ENCODE data around the gene GARIN3. TPM values are rescaled to one million over a fixed set of nuclear protein-coding genes. Genes with fewer than 3 reads are reported as not detected.

Gene GARIN3
- not detected in 2 replicates for total RNA-seq

DNA sequence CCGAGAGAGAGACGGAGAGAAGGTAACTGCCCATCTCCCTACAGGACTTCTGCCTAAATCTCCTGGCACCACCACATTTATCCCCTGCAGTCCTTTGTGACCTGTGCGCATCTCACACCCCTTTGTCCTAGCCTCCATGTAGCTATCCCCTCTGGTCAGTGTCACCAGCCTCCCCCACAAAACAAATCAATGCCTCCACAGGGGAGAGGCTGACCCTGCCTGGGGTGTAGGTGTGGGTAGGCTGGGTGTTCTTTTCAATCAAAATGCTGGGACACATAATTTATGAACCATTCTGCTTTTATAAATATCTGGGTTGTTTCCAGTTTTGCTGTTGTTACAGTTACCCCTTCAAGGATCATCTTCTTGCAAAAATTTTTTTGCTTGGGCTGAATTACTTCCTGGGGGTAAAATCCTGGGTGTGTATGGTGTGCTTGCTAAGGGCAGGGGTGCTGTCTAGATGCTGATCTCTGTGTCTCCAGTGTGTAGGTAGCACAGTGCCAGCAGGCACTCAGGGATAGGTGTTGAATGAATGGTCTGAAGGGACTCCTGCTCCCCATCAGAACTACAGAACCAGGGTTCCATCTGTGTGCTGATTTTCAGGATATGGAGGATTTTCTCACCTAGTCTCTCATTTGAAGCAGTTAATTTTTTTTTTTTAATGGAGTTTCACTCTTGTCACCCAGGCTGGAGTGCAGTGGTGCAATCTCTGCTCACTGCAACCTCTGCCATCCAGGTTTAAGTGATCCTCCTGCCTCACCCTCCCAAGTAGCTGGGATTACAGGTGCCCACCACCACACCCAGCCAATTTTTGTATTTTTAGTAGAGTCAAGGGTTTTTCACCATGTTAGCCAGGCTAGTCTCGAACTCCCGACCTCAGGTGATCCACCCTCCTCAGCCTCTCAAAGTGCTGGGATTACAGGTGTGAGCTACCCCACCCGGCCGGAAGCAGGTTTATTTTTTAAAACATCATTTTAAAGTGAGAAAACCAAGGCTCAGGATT, at the start of gene GARIN3:
GARIN3 (minus strand) TSS at position 51 of the 1,000 bp plus-strand sequence. CDS start 96 bp downstream, outside the sequence.

GRCh38 chr5:157180374-157181264, 14.6 kb upstream of the GARIN3 start, which contains the start of gene ITK:
TSS of gene ITK (plus strand) at chr5:157180840. CDS start at chr5:157180978, 138 bp downstream.

GRCh38 chr5:157142317-157143126, 23.5 kb downstream of the GARIN3 start, which contains the start of gene MED7:
TSS of gene MED7 (minus strand) at chr5:157142865. CDS start at chr5:157139431, 3,434 bp downstream.

Other genes with a start within 250 kb of the GARIN3 start
- not detected in 2 replicates for gene TIMD4, start 203.0 kb downstream of the GARIN3 start, total RNA-seq
- not detected in 2 replicates for gene HAVCR1, start 107.1 kb downstream of the GARIN3 start, total RNA-seq
- gene HAVCR2, start 57.2 kb downstream of the GARIN3 start, total RNA-seq, result not detected in 2 replicates
- gene MED7, start 23.4 kb downstream of the GARIN3 start, total RNA-seq, result 7.9 and 8.8 TPM in 2 replicates
- gene ITK, start 14.6 kb upstream of the GARIN3 start, total RNA-seq, result not detected in 2 replicates
- gene CYFIP2, start 99.9 kb upstream of the GARIN3 start, total RNA-seq, result 35.8 and 40.0 TPM in 2 replicates